KG1 (cell line): Measurements from ENCODE around the gene WDR91.
"Not testable (repeated sequence)": the region's sequence is repeated elsewhere in the genome, so short reads cannot be mapped to it uniquely, and the experiment has no call there.

ENCODE experiments used
- DNase-seq: peaks from one replicate; lab custom pipeline; 2025; lab: John Stamatoyannopoulos, UW

The WDR91 gene

DNA sequence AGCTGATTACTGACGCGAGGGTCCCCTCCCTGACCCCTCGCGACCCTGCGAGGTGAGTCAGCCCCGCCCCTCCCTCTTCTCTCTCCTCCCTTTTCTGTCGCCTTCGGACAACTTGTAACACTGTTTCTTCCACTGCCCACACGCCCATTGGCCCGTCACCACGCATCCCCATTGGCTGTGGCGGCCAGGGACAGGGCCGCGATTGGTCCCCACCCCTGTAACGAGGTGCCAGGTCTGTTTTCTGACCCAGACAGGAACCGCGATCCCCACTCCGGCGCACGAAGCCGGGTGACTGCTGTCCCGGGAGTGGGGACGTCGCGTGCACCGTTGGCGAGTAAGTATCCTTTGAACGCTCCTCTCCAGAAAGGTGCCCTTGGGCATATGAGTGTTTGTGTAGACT is 22.2 kb upstream of the WDR91 start, which contains the start of gene STRA8:
Gene STRA8 (plus strand): TSS at position 269 of the 400 bp plus-strand sequence. CDS start 6,687 bp downstream, outside the sequence.
- DNase-seq = no peak

- no peak for DNase-seq
Measured at GRCh38 chr7:135232720-135233119, 21.4 kb upstream of the WDR91 start.

GRCh38 chr7:135232087-135232486 is 20.8 kb upstream of the WDR91 start:
- DNase-seq = no peak

- no peak for DNase-seq
Measured at GRCh38 chr7:135231686-135232085, 20.4 kb upstream of the WDR91 start.

GRCh38 chr7:135224027-135224426 is 12.7 kb upstream of the WDR91 start:
- DNase-seq = no peak

GRCh38 chr7:135217645-135218509 is 6.6 kb upstream of the WDR91 start:
- no peak for DNase-seq

DNA sequence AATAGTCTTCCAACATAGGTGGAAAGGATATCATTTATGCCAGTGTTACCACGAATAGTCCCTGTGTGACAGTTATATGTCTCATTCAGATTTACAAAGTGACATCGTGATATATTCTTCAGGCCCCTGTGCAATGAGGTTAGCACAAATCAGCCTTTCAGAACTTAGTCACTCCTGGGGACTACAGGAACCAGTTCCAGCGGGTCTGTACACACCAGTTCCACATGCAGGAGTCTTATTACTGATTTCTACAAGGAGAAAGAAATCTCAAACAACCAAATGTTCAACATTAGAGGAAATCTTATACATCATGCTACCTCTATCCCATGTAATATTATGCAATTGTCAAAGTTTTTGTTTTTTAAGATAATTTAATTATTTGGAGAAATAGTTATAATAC is 4.4 kb upstream of the WDR91 start:
- DNase-seq = no peak

DNA sequence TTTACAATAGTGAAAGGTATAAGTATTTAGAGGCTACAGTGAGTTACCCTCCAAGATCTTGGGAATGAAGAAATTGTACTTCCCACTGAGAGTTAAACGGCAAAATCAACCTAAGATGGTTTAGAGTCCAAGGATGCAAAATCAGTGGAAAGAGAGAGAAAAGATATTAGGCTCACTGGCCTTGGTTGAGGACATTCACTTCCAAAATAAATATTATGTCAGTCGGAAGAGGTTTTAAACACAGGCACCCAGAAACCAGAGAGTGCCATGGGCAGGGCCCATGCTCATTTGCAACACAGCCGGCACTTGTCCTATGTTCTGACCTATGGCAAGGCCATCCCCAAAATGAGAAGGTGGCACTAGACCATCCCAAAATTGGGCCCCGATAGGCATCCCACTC is 3.9 kb upstream of the WDR91 start:
- no peak for DNase-seq

DNA sequence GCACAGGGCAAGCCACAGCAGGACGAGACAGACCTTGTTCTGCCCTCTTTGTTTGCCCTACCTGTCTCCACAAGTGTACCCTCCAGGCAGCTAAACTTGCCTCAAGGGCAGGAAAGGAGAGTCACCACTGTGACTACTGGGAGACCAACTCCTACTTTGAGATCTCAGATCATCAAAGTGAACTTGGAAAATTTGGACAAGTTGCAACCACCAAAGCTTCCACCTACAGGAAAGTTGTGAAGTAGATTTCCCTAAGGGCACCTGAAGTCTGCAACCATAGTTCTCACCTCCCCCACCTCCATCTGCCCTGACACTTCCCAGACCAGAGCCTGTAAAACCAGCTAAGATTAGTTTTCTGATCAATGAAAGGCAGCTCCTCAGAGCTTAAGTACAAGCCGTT is 2.5 kb upstream of the WDR91 start:
- DNase-seq = no peak

DNA sequence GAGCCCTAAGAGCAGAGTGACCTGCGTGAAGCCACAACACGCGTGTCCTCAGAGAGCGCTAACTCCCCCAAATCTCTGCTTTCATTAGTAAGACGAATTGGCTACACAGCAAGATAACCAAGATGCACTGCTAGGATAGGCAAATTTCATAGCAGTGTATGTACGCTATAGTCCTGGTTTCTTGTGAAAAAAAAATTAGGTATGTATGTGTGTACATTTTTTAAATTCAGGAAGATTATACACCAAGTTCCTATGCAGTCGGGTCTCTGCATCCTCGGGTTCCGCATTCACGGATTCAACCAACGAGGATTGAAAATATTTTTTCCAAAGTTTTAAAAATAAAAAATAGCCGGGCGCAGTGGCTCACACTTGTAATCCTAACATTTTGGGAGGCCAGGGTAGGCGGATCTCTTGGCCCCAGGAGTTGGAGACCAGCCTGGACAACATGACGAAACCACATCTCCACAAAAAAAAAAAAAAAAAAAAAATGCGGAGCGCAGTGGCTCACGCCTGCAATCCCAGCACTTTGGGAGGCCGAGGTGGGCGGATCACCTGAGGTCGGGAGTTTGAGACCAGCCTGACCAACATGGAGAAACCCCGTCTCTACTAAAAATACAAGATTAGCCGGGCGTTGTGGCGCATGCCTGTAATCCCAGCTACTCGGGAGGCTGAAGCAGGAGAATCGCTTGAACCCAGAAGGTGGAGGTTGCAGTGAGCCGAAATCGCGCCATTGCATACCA is 790 bp upstream of the WDR91 start:
- DNase-seq = not testable (repeated sequence)

DNA sequence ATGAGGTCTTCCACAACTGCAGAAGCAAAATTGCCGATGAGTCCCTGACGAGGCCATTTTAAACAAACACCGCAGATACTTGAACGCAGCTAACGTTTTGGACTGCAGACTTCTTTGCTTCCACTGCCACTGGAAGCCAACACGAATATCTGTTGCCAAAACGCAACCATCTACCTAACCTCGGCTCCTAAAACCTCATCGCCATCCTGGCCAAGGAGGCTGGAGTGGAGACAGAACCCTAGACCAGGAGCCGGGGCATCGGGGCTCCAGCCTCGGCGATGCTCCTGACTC is 493 bp downstream of the WDR91 start:
- DNase-seq = no peak

GRCh38 chr7:135209225-135209834 is 2.0 kb downstream of the WDR91 start:
- no peak for DNase-seq

GRCh38 chr7:135208102-135208793 is 3.1 kb downstream of the WDR91 start:
- DNase-seq = no peak

DNA sequence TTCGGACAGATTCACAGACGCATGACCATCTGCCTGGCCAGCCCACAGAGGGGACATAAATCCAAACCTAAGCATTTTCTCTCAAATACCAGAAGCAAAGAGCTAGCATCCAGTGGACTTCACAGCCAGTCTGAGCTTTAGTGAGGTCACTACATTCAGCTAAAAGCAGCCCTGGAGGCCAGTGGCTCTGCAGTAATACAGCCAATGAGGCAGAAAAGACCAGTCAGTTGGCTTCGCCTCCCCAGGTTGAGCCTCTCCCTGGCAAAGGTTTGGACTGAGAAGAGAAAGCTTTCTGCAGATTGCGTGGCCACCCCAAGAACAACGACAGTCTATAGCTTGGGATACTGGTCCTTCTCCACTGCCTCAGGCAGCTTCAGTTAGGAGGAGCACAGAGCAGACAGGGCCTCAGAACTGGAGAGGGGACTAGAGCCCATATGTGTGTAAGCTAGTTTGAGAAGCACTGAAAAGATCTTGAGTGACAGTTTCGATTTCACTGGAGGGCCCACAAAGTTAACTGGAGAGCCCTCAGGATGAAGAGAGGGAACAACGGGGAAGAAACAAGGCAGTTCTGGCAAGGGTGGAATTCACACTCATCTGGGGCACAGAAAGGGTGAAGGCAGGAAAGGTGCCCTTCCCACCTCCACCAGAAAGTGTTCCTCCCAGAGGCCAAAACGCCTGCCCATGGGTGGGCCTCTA is 3.8 kb downstream of the WDR91 start:
- DNase-seq = no peak

- no peak for DNase-seq
Measured at GRCh38 chr7:135206941-135207391, 4.4 kb downstream of the WDR91 start.

- no peak for DNase-seq
Measured at GRCh38 chr7:135205850-135206249, 5.5 kb downstream of the WDR91 start.

DNA sequence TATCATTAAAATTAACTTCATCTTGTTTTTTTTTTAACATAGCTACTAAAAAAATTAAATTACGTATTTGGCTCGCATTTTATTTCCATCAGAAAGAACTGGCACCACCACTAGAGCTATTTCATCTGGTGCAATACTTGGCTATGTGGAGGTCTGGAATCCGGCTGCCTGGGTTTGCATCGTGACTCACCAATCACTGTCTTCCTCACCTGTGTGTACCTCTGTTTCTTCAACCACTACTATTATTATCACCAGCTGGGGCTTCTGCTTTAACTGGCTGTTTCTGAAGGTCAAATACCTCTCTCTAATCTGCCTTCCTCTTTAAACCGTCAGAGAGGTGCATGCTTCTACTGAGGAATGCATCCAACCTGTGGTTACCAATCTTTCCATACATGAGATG is 6.5 kb downstream of the WDR91 start:
- no peak for DNase-seq

DNA sequence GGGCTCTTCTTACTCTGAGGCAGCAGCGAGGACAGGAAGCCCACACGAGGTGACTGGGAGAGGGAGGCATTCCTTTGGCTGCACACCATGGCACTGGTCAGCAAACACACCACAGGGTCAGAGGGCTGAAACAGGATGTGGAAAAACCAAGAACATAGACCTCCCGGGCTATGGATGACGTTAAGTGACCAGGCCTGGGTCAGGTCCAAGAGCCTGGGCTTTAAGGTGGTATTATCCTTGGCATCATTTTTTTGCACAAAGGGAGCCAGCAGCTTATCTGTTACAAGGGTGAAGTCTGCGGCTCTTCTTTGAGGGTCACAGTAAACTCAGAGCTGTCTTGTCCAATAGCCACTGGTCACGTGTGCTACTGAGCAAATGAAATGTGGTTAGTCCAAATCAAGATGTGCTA is 7.0 kb downstream of the WDR91 start:
- DNase-seq = no peak

DNA sequence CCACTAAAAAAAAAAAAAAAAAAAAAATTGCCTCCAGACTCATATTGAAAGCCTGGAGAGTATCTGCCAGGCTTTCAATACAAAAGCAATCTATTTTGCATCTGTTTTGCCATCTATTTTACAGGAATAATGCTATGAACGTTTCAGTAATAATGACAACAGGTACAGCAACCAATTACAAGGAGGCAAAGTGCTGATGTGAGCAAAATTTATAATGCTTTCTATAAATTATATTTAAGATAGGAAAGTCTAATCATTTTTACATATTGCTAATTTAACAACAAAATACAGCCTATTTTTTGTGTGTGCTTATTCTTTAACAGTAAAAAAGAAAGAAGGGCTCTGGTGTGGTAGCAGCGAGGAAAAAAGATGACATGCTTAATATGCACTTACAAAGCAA is 10.0 kb downstream of the WDR91 start:
- no peak for DNase-seq

- no peak for DNase-seq
Measured at GRCh38 chr7:135200821-135201331, 10.4 kb downstream of the WDR91 start.

- DNase-seq = no peak
Measured at GRCh38 chr7:135199439-135199838, 11.9 kb downstream of the WDR91 start.
